ENCODE measurements around the gene RNPEPL1.

RNPEPL1 gene

GRCh38 chr2:240577281-240578109, 9.2 kb downstream of the RNPEPL1 start:
- no peak for DNase-seq

GRCh38 chr2:240578110-240578450, 9.8 kb downstream of the RNPEPL1 start:
- no peak for DNase-seq

GRCh38 chr2:240578488-240578887, 10.2 kb downstream of the RNPEPL1 start:
- DNase-seq = no peak

GRCh38 chr2:240579071-240579762, 10.9 kb downstream of the RNPEPL1 start:
- DNase-seq = no peak

DNA sequence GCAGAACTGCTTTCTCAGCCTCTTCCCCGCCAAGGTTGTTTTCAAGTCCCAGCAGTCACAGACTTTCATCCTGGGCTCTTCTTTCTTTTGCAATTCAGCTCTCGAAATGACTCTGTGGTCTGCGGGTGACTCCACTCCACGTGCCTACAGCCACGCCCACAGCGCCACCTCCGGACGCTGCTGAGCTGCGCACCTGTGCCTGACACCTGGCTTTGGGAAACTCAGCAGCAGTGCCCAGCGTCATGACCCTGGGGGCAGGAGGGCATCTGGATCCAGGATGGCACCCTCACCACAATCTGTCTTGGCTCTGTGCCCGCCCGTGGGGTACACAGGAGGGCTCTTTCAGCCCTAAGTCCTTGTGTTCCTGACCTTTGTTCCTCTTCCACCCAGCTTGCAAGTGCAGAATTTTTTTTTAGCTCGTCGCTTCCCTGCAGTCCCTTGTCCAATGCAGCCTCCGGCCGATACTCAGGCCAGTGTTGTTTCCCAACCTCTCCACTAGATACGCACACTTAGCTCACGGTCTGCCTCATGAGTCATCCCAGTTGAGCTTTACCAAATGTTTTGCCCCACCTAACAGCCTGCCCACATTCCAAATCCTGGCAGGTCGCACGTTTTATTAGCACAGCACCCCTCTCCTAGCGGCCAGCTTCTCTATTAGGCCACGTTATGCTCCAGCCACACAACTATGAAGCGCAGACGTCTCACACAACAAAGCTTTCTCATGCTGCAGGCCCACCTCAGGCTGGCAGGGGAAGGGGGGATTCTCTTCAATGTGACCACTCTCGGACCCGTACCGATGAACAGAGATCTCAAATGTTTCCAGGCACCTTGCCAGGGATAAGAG, 11.7 kb downstream of the RNPEPL1 start:
- peak; percentile 65 to 66 for DNase-seq

DNA sequence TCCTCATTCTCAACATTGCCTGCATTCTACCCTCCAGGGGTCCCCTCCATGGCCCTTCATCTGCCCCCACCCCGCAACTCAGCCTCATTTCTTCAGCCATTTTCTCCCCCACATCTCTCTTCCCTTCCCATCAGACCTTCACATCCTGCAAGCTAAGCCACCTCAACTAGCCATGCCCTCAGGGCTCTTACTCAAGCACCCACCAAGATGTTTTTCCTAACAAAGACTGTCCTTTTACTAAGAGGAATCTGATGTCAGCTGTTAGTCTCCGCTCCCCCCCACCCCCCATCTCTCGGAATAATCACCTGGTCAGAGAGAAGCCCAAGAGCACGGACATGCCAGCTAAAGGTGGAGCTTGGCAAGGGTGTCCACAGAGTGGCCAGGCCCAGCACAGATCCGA, 13.5 kb downstream of the RNPEPL1 start:
- DNase-seq = no peak

GRCh38 chr2:240582781-240583180, 14.5 kb downstream of the RNPEPL1 start:
- DNase-seq = no peak

- no peak for DNase-seq
These were observed 15.5 kb downstream of the RNPEPL1 start for GRCh38 chr2:240583774-240584173.

- DNase-seq = no peak
These were observed 16.3 kb downstream of the RNPEPL1 start for GRCh38 chr2:240584486-240585031.

DNA sequence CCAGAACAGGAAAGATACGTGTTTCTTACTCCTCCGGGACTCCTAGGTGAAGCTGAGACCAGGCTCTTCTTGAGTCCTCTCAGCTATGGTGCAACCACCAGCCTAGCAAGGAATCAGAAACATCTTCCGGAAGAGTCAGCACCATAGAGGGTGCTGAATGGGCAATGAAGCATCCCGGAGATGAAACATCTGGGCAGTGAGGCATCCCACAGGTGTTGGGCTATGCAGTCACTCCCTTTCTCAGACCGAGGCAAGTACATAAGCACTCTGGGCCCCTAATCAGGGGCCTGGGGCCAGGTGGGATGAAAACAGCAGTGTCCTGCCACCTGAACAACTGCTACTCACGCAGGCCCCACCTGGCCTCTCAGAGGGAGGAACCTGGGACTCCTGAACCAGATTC, 16.8 kb downstream of the RNPEPL1 start:
- no peak for DNase-seq

DNA sequence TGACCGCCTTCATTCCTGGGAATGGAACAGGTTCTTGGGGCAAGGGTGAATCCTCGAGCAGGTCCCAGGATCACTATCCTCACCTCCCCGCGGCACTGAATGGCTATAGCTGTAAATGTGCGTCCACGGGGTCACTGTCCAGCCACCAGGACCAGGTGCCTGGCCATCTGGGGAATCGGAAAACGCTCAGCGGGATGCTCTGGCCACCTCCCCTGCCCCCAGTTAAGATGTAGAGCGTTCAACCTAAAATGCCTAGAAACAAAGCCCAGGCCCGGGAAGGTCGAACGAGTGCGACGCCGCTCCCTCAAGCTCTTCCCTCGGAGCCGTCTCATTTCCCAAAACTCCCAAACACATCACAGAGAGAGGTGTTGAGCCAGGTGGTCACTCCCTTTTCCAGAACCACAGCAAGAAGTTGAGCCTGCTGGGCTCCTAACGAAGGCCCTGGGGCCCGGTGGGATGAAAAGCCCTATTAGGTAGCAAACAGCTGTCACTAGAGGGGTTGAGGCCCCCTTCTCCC, 17.5 kb downstream of the RNPEPL1 start:
- DNase-seq = no peak

DNA sequence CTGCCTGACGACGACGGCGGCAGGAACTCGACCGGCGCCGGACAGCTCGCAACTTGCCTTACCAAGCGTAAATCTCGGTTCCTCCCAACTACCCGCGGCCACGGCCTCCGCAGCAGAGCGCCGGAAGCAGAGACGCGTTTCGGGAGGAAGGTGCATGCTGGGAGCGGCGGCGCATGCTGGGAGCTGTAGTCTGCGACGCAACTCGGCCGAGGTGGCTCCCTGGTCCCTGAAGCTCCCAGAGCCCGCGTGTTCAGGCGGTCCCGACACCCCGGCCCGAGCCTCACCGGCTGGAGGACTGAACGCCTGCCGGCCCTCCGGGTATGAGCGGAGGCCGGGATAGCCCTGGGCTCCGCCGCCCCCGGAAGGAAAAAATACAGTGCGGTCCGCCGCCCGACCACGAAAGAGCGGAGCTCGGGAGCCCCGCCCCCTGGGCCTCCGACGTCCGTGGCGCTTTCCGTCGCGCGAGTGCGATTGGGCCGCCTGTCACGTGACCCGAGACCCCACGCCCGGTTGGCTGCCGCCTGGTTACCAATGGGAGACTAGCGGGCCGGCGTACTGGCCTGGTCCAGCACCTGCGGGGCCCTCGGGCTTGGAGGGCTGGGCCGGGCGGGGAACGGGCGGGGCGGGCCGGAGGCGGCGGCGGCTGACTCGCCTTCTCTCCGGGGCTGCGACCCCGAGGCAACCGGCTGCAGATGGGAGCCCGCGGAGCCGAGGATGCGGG, 18.1 kb downstream of the RNPEPL1 start, which contains the start of gene CAPN10:
TSS of gene CAPN10 (plus strand) at position 537 of the 721 bp plus-strand sequence. CDS start at position 715, 178 bp downstream.
- peak; percentile 94 for DNase-seq

GRCh38 chr2:240586919-240587800, 18.9 kb downstream of the RNPEPL1 start:
- DNase-seq = peak; percentile 36 to 45

GRCh38 chr2:240588006-240588655, 19.8 kb downstream of the RNPEPL1 start:
- DNase-seq = no peak

GRCh38 chr2:240588669-240589068, 20.4 kb downstream of the RNPEPL1 start:
- DNase-seq = no peak

- DNase-seq = no peak
These were observed 21.1 kb downstream of the RNPEPL1 start for GRCh38 chr2:240589375-240589774.

- DNase-seq = no peak
These were observed 21.7 kb downstream of the RNPEPL1 start for GRCh38 chr2:240589850-240590525.

GRCh38 chr2:240590681-240591111, 22.4 kb downstream of the RNPEPL1 start:
- no peak for DNase-seq

DNA sequence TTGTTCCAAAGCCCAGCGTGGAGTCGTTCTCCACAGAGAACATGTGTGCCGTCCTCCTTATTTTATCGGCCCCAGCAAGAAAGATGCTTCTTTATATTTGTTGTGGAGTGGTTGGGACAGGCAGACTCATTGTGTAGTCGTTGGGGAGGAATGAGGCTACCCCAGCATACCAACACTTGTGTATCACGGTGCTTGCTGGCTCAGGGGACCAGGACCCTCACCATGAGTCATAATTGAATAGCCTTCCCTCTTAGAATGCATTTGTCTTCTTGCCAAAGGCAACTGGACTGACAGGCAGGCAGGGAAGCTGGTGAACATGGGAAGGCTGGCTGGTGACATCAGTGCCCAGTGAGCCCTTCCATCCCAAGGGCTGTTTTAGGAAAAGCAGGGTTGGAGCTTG, 22.9 kb downstream of the RNPEPL1 start:
- DNase-seq = no peak

DNA sequence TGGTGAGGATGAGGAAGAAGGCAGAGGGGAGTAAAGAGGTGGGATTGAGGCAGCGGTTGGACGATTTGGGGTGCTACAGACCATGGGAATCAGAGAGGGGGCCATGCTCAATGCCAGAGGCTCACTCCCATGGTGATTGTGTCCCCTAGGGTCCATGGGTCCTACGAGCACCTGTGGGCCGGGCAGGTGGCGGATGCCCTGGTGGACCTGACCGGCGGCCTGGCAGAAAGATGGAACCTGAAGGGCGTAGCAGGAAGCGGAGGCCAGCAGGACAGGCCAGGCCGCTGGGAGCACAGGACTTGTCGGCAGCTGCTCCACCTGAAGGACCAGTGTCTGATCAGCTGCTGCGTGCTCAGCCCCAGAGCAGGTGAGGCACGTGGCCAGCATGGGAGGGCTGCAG, 23.5 kb downstream of the RNPEPL1 start:
- no peak for DNase-seq

Data from stimulated activated CD4-positive, alpha-beta T cell treated with anti-CD3 and anti-CD28 coated beads, Interleukin-2, amount 100 ng/mL, for 48 hours (primary cell).